GM18861 (cell line): ENCODE measurements around the gene MAP3K12.
"Not testable (repeated sequence)": the region's sequence is repeated elsewhere in the genome, so short reads cannot be mapped to it uniquely, and the experiment has no call there.

Source experiments
- ATAC-seq: cut with Tn5 transposase; IDR thresholded peaks from one replicate; pipeline ENCODE4 v1.9.1; 2021; ENCODE audit not compliant: unreplicated experiment

MAP3K12 gene, protein sequence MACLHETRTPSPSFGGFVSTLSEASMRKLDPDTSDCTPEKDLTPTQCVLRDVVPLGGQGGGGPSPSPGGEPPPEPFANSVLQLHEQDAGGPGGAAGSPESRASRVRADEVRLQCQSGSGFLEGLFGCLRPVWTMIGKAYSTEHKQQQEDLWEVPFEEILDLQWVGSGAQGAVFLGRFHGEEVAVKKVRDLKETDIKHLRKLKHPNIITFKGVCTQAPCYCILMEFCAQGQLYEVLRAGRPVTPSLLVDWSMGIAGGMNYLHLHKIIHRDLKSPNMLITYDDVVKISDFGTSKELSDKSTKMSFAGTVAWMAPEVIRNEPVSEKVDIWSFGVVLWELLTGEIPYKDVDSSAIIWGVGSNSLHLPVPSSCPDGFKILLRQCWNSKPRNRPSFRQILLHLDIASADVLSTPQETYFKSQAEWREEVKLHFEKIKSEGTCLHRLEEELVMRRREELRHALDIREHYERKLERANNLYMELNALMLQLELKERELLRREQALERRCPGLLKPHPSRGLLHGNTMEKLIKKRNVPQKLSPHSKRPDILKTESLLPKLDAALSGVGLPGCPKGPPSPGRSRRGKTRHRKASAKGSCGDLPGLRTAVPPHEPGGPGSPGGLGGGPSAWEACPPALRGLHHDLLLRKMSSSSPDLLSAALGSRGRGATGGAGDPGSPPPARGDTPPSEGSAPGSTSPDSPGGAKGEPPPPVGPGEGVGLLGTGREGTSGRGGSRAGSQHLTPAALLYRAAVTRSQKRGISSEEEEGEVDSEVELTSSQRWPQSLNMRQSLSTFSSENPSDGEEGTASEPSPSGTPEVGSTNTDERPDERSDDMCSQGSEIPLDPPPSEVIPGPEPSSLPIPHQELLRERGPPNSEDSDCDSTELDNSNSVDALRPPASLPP

DNA sequence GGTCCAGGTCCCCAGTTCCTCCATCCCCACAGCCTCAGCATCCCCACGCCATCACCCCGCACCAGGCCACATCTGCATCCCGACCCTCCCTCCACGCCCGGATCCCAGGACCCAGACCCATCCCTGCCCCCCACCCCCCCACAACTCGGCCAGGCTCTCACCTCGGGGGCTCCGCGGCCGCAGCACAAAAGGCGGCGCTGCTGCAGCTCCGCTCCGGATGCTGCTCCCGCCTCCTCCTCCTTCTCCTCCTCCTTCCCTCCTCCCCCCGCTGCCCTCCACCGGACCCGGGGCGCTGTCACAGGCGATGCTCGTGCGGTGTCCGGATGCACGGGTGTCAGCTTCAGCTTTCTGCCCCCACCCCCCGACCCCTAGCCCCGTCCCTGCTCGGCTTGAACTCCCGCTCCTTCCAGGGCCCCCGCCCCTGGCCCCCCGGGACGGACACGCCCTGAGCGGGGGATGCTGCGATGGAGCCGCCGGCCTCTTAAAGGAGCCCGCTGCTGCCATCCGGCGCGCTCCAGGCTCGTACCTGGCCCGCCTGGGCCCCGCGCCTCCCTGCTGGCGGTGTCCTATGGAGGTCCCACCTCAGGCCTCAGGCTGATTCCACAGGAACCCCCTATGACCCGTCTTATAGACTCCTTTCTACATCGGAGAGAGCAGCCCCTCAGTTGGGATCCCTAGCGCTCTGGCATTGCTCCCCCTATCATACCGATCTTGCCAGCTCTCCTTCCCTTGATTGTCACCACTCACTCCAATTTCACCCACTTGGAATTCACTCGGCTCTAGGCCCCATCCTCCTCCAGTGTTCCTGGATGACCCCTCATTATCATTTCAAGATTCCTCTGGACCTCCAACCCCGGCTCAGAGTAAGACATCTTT lies at the start of gene MAP3K12:
MAP3K12 (minus strand) TSS at position 193 of the 876 bp plus-strand sequence. CDS start 12,067 bp downstream, outside the sequence.
- ATAC-seq: no peak

DNA sequence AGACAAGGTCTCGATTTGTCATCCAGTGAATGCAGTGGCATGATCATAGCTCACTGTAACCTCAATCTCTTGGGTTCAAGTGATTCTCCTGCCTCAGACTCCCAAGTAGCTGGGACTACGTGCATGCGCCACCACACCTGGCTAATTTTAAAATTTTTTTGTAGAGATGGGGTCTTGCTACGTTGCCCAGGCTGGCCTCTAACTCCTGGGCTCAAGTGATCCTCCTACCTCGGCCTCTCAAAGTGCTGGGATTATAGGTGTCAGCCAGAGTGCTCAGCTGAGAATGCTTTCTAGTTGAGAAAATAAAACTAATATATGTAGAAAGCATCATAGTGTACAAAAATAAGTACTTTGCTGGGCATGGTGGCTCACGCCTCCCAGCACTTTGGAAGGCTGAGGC lies 49.1 kb upstream of the MAP3K12 start:
- ATAC-seq: not testable (repeated sequence)

DNA sequence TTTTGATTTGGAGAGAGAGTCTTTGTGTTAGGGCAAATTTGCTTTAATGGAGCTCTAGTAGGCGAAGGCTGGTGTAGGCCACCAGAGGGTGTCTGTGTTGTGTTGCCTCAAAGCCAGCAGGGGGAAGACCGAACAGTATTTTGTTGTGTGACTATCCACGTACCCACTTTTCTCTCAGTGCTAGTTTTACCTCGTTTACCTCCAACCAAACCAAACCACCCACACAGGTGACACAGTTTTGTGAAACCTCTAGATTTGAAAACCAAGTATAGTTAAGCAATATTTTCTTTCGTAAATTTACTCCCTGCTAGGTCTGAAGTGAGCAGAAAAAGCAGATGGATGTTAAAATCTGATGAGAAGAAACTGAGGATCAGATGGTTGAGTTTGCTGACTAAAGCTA lies 44.3 kb upstream of the MAP3K12 start:
- ATAC-seq: peak; percentile 88

DNA sequence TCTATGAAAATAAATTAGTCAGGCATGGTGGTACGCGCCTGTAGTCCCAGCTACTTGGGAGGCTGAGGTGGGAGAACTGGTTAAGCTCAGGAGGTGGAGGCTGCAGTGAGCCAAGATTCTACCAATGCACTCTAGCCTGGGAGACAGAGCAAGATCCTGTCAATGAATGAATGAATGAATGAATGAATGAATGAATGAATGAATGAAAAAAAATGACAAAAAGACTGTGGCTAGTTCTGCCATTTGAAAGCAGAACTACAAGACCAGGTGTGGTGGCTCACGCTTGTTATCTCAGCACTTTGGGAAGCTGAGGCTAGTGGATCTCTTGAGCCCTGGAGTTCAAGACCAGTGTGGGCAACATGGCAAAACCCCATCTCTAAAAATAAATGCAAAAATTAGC lies 40.3 kb upstream of the MAP3K12 start:
- ATAC-seq: no peak

DNA sequence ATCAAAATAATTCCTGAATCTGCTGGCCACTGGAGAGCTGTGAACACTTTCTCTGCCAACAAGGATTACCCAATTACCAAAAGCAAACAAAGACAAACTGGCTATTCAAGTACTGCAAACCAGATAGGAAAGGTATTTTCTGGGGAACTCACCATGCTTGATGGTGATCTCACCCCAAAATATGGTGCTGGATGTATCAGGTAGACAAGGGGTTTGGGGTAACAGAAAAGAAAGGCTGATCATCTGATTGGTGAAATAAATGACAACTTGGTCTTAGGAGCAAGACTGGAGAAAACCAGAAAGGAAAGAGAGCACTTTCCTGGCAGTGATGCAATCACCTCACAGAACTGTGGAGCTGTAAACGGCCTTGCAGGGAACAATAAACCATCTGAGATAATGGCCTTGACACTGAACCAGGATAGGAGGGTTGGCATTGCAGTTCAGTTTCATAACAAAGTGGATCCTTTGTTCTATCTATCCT lies 39.0 kb upstream of the MAP3K12 start:
- ATAC-seq: no peak

DNA sequence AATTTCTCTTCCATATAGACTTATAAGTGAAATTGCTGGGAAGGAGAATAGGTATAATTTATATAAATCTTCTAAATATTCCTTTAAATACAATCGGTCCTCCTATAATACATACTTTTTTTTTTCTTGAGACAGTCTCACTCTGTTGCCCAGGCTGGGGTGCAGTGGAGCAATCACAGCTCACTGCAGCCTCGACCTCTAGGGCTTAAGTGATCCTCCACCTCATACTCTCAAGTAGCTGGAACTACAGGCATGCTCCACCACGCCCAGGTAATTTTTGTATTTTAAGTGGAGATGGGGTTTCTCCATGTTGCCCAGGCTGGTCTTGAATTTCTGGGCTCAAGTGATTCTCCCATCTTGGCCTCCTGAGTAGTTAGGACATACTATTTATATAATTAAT lies 37.7 kb upstream of the MAP3K12 start:
- ATAC-seq: no peak

DNA sequence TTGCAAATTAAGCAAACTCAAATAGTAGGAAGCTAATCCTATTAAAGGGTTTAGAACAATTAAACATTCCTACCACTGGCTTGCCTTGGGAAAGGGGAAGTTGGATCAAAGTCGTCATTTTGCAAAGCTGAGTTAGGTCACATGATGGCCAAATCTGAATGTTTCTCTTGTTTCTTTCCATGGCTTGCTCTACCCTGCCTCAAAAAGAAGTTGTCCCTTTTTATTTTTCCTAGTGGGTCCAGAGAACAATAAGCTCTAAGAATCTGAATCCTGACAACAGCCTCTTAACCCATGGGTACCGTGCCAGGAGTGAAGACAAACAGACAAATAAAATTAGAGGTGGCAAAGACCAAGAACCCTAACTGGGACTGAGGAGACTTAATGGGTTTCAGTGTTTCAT lies 34.2 kb upstream of the MAP3K12 start:
- ATAC-seq: no peak

DNA sequence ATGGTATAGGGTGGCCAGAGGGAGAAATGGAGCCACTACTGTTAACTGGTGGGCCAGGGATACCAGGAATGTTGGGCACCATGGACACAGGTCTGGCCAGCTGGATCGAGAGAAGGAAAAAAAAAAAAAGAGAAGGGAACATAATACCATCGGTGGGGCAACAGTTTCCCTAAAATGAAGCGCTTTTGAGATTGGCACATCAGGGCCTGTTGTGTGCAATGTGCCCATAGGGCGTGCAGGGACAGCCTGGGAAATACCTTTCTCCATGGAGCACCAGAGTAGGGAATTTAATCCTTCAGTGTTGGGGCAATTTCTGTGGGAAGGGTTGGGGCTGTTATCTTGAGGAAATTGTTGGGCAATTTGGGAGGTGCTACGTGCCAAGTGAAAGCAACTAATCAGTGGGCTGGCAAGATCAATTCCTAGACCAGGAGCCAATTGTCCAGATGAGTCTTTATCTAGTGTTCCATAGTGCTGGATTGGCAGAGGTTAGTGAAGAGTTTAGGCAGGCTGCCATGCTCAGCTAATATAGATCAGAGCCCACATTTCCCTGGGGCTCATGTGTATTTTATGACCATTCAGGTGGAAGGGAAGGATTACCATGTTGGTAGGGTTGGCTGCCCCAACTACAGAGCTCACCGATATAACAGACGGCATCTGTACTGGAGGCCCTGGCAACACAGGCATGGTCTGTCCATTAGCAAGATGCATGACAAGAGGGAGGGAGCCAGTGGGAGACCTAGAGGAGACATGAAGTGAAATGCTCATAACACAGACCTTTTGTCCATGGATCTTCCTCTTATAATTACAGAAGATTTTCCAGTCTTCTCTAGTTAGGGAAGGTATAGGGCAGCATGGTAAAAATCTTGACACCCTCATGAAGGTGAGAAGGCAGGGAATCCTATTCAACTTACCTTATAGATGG lies 33.5 kb upstream of the MAP3K12 start:
- ATAC-seq: no peak

DNA sequence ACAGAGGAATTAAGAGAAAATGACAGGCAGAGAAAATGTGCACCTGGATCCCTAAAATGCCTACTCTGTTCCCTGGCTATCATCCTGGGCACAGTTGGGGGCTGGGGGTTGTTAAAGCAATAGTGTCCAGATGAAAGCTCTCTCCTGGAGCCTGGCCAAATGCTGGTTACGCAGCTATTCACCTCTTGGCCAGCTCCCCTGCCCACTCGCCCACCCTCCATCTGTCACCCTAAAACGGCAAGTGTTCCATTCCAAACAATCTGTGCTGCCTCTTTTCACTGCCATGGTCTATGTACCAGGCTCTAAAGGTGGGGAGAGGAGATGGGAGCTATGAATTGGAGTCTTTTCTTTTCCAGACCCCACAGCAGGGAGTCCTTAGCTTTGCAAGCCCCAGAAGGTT lies 32.8 kb upstream of the MAP3K12 start:
- ATAC-seq: no peak

DNA sequence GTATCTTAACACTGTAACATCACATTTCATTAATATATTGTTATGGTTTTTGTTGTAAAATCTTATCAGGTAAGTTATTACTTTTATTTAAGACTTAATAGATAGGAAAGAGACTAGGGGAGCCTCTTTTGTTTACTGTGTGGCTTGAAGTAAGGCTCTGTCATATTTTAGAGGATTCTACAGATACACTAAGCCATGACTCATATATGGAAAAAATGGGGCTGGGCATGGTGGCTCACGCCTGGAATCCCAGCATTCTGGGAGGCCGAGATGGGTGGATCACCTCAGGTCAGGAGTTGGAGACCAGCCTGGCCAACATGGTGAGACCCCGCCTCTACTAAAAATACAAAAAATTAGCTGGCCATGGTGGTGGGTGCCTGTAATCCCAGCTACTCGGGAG lies 31.7 kb upstream of the MAP3K12 start:
- no peak for ATAC-seq

DNA sequence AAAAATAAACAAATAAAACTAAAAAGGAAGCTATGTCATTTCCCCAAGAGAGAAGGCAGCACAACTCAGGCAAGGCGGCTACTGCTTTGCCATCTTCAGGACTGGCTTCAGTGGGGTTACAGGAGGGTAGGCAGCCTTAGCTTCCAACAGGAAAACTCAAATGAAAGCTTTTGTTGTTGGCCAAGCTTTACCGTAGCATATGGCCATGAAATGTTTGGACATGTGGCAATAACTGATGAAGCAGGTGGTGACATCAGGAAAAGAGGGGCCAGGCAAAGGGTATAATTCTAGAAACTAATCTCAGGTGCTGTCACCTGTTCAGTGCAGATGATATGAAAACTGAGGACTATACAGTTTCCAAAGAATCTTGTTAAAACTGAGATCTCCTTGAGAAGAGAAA lies 30.8 kb upstream of the MAP3K12 start:
- no peak for ATAC-seq

DNA sequence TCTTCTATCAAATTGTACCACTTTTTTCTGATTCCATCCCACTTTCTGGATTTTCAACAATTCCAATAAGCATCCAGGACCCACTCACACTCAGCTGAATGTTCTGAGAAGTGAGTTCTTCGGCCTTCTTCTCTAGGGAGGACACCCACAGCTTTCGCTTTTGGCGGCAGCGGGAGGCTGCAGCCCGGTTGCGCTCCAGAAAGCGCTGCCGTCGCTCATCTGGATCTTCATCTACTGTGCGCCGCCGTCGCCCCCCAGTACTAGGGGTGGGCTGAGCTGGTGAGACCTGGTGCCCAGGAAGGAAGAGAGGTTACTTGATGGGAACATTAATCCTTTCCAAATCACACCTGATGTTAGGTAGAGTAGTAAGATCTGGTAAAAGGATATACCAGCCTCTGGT lies 25.2 kb upstream of the MAP3K12 start:
- no peak for ATAC-seq

DNA sequence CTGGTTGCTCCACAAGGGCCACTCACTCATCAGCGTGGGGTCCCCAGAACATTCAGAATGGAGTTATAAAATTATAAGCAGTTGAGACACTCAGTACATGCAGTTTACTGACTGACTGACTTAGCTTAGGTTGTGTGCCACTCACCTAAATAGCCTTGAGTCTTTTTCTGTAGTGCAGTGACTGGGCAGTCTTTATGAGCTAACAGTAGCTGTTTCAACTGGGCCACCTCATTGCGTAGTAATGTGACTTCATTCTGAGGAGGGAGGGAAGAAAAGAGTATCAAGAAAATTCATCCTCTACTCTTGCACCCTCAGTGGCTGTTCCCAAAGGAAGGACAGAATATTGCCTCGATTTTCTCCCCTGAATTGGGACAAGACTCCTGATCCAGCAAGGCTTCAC lies 23.9 kb upstream of the MAP3K12 start:
- ATAC-seq: no peak

DNA sequence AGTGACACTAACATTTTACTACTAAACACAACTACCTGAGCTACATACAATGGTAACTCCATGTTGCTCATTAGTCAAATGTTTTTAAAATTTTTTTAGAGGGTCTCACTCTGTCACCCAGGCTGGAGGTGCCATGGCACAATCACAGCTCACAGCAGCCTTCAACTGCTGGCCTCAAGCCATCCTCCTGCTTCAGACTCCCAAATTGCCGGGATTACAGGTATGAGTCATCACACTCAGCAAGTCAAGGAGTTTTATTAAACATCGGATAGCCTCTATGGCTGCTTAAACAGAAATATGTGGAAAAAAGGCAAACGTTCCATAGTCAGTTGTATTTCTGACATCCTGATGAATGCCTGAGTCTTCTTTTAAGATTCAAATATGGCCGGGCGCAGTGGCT lies 19.1 kb upstream of the MAP3K12 start:
- ATAC-seq: no peak

DNA sequence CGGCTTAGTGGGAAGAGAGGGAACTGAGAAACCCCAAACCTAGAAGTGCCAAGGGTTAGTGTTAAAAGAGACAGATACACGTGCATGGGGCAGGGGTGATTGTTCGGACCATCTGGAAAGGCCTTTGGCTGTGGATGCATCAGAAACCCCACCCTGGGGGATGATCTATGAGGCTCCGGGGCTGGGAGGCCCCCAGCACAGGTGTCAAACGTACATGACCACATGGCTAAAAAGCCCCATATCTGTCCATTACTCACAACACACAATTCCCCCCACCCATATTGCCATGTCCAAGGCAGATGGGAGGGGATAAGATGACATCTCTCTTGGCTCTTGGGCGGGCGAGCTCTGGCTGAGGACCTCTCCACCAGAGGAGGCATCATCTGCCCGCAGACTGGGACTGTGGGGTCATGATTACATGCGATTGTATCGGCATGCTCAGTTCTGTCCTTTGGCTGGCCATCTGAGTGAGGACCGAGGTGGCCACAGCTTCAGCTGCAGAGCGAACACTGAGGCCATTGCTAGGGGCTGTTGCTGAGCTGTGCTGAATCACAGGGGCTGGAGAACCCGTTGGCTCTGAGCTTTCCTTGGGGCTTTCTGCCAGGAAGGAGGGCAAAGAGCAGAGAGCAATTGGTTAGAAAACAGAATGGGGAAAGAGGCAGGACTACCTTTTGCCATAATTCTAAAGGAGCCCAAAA lies 17.6 kb upstream of the MAP3K12 start:
- ATAC-seq: no peak

DNA sequence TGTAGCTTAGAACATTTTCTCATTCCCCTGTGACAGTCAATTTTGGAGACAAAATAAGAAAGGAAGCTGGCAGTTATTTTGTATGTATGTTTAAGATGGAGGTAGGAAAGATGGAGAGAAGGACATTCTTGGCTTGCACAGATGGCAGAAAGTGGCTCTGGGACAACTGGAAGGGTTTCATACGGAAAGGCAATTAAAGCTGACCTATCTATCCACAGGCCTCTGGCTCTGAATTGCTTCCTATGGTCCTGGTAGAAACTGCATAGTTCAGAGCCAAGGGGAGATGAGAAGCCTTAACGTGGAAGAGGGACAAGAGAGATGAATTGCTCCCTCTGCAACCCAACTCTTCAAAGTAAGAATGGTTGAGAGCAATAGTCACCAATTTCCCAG lies 16.0 kb upstream of the MAP3K12 start:
- ATAC-seq: no peak

DNA sequence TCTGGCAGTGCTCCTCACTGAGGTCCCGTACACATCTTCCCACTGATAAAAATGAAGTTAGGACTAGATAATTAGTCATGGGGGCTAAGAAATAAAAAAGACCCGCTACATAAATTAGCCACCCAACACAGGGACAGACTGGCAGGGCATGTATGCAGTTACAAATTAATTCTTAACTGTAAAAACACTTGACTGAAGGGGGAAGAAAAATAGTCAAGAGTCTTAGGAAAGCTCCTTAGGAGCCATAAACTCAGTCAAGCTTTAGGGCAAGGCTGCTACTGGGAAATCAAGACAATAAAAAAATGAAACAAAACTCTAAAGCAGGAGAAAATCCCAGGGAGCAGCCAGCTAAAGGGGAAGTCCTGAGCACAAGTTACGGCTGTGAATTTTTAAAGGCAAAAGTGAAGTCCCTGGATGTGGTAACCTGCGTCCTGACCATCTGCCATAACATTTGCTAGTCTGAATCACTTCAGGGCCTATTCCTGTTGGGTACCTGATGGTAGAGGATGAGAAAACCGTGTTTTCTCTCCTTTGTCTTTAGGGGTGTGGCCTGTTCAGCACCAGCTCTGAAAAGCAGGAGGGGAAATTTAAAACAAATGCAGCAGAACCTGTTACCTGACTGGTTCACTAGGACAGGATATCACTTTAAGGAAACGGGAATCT lies 15.5 kb upstream of the MAP3K12 start:
- ATAC-seq: no peak

DNA sequence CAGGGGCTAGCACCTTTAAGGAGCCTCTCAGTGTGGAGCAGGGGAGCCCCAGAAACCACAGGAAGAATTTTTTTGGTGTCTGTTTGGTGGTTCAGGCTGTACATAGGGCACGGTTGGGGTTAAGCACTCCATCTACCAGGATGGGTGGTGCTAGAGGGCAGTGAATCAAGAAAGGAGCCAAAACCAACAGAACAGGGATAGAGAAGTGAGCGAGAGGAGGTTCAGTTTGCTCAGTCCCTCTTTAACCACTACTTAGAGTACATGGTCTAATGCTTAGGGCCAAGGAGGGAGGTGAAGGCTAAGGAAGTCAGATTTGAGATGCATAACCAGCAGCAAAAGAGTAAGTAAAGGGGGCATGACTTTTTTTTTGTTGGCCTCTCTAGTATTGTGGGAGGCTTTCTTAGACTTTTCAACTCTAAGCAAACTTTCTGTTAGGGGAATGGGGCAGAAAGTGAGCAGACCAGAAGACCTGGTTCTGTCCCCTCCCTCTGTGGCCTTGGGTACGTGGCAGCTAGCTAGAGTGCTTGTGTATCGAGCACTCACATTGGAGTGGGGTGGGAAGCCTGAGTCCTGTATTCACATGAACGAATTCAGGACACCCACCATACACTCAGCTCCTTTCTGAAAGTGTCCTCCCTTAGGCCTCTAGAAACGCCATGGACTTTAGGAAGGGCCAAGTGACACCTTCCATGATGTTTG lies 14.6 kb upstream of the MAP3K12 start:
- ATAC-seq: no peak
